Measurements from ENCODE around the gene HSPA1L. TPM values are rescaled to one million over a fixed set of nuclear protein-coding genes. Genes with fewer than 3 reads are reported as not detected.
"Not testable (repeated sequence)": the region's sequence is repeated elsewhere in the genome, so short reads cannot be mapped to it uniquely, and the experiment has no call there.

The HSPA1L gene
- total and polyA plus RNA-seq, 2 donors, result 1.2 to 2.4 TPM

DNA sequence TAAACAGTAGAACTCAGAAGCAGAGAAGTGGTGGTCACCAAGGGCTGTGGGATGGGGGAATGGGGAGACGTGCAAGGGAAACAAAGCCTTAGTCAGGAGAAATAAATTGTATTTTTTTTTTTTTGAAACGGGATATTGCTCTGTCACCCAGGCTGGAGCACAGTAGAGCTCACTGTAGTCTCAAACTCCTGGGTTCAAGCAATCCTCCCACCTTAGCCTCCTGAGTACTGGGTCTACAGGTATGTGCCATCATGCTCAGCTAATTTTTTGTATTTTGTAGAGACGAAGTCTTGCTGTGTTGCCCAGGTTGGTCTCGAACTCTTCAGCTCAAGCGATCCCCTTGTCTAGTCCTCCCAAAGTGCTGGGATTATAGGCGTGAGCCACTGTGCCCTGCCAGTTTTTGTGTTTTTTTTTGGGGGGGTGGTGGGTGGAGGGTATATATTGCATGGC is 15.8 kb upstream of the HSPA1L start:
- H3K36me3 ChIP-seq (ENCODE audit: control insufficient read depth in 2 of 2, insufficient read depth in 2 of 2, low read length in 1 of 2), result no peaks in the 10 kb centered on the region
- 62% methylated on average over 6 of the region's 6 CpGs for WGBS
- peaks cover 0 to 15% of the 10 kb centered on the region in 2 donors for H3K27me3 ChIP-seq (ENCODE audit: control insufficient read depth in 2 of 2, insufficient read depth in 1 of 2, low read length in 1 of 2)
- no peak for DNase-seq (ENCODE audit: low read depth in 6 of 9, low spot score in 9 of 9)
- H3K4me1 ChIP-seq (ENCODE audit: control insufficient read depth in 2 of 2, insufficient read depth in 2 of 2, low read length in 2 of 2), result peaks cover 10 to 45% of the 10 kb centered on the region in 2 donors
- peaks cover 0 to 4% of the 10 kb centered on the region in 2 donors for H3K9me3 ChIP-seq (ENCODE audit: control insufficient read depth in 2 of 2, insufficient read depth in 1 of 2, low read length in 1 of 2)
- H3K27ac ChIP-seq (ENCODE audit: low read depth in 1 of 2, low read length in 1 of 2), result peak overlapping the region; percentile 33 to 93
- H3K4me3 ChIP-seq (ENCODE audit: low read length in 2 of 2), result peak overlapping the region; percentile 50 to 52

- Histone ChIP-seq H3K27me3 (ENCODE audit: control insufficient read depth in 2 of 2, insufficient read depth in 1 of 2, low read length in 1 of 2) (peaks cover 0 to 15% of the 10 kb centered on the region in 2 donors), H3K9me3 (ENCODE audit: control insufficient read depth in 2 of 2, insufficient read depth in 1 of 2, low read length in 1 of 2) (peaks cover 0 to 4% of the 10 kb centered on the region in 2 donors), H3K27ac (ENCODE audit: low read depth in 1 of 2, low read length in 1 of 2) (peak overlapping the region; percentile 53 to 93), H3K4me3 (ENCODE audit: low read length in 2 of 2) (peak overlapping the region; percentile 50 to 52), H3K36me3 (ENCODE audit: control insufficient read depth in 2 of 2, insufficient read depth in 2 of 2, low read length in 1 of 2) (no peaks in the 10 kb centered on the region), H3K4me1 (ENCODE audit: control insufficient read depth in 2 of 2, insufficient read depth in 2 of 2, low read length in 2 of 2) (peaks cover 10 to 44% of the 10 kb centered on the region in 2 donors)
- DNase-seq (ENCODE audit: low read depth in 6 of 9, low spot score in 9 of 9), result peak in 4 of 9 donors; percentile 49 to 84 (median 56)
- WGBS, result 2% methylated on average over 15 of the region's 15 CpGs
Observed at GRCh38 chr6:31829633-31830283, 14.7 kb upstream of the HSPA1L start.

- H3K27ac ChIP-seq (ENCODE audit: low read depth in 1 of 2, low read length in 1 of 2), result peak within 1 kb of the TSS; percentile 92
- H3K36me3 ChIP-seq (ENCODE audit: control insufficient read depth in 2 of 2, insufficient read depth in 2 of 2, low read length in 1 of 2), result no peaks in the 10 kb centered on the region
- peaks cover 11 to 36% of the 10 kb centered on the region in 2 donors for H3K4me1 ChIP-seq (ENCODE audit: control insufficient read depth in 2 of 2, insufficient read depth in 2 of 2, low read length in 2 of 2)
- under 1% methylated on average over 52 of the region's 56 CpGs for WGBS
- peaks cover 0 to 4% of the 10 kb centered on the region in 2 donors for H3K9me3 ChIP-seq (ENCODE audit: control insufficient read depth in 2 of 2, insufficient read depth in 1 of 2, low read length in 1 of 2)
- peaks cover 0 to 15% of the 10 kb centered on the region in 2 donors for H3K27me3 ChIP-seq (ENCODE audit: control insufficient read depth in 2 of 2, insufficient read depth in 1 of 2, low read length in 1 of 2)
- H3K4me3 ChIP-seq (ENCODE audit: low read length in 2 of 2), result peak within 1 kb of the TSS; percentile 45 to 63
- peak in 8 of 9 donors; percentile 86 to 96 (median 93) for DNase-seq (ENCODE audit: low read depth in 6 of 9, low spot score in 9 of 9)
Observed at GRCh38 chr6:31827286-31828079, 12.4 kb upstream of the HSPA1L start, which contains the start of gene HSPA1B. TSS of gene HSPA1B (plus strand) at chr6:31827738. CDS start at chr6:31827951, 213 bp downstream.

GRCh38 chr6:31826793-31827285 is 11.8 kb upstream of the HSPA1L start:
- H3K27ac ChIP-seq (ENCODE audit: low read depth in 1 of 2, low read length in 1 of 2), result peak overlapping the region; percentile 92
- peaks cover 0 to 4% of the 10 kb centered on the region in 2 donors for H3K9me3 ChIP-seq (ENCODE audit: control insufficient read depth in 2 of 2, insufficient read depth in 1 of 2, low read length in 1 of 2)
- 2% methylated on average over 13 of the region's 13 CpGs for WGBS
- H3K4me1 ChIP-seq (ENCODE audit: control insufficient read depth in 2 of 2, insufficient read depth in 2 of 2, low read length in 2 of 2), result peaks cover 14 to 41% of the 10 kb centered on the region in 2 donors
- peak overlapping the region; percentile 45 to 63 for H3K4me3 ChIP-seq (ENCODE audit: low read length in 2 of 2)
- peaks cover 0 to 18% of the 10 kb centered on the region in 2 donors for H3K27me3 ChIP-seq (ENCODE audit: control insufficient read depth in 2 of 2, insufficient read depth in 1 of 2, low read length in 1 of 2)
- H3K36me3 ChIP-seq (ENCODE audit: control insufficient read depth in 2 of 2, insufficient read depth in 2 of 2, low read length in 1 of 2), result no peaks in the 10 kb centered on the region
- no peak for DNase-seq (ENCODE audit: low read depth in 6 of 9, low spot score in 9 of 9)

DNA sequence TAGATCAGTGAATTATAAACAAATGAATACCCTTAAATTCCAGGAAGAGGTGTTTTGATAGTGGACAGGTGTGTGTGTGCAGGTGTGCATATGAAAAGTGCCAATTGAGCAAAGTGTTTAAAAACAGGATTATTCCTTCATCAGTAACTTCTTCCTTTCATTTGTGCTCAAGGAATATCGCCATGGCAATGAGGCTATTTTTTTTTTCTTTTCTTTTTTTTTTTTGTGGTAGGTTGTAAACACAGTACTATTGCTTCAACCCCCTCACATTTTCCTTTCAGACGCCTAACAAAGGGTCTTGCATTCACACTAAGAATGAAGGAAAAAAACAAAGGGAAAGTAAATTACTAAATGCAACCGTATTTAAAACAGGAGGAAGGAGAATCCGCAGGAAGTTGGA is 10.5 kb upstream of the HSPA1L start:
- 94% methylated on average over 4 of the region's 4 CpGs for WGBS
- DNase-seq (ENCODE audit: low read depth in 6 of 9, low spot score in 9 of 9), result no peak
- peak overlapping the region in 1 of 2 donors; percentile 15 for H3K27ac ChIP-seq (ENCODE audit: low read depth in 1 of 2, low read length in 1 of 2)
- H3K4me1 ChIP-seq (ENCODE audit: control insufficient read depth in 2 of 2, insufficient read depth in 2 of 2, low read length in 2 of 2), result peaks cover 15 to 43% of the 10 kb centered on the region in 2 donors
- no peaks in the 10 kb centered on the region for H3K36me3 ChIP-seq (ENCODE audit: control insufficient read depth in 2 of 2, insufficient read depth in 2 of 2, low read length in 1 of 2)
- H3K27me3 ChIP-seq (ENCODE audit: control insufficient read depth in 2 of 2, insufficient read depth in 1 of 2, low read length in 1 of 2), result peaks cover 0 to 25% of the 10 kb centered on the region in 2 donors
- no peak overlapping the region for H3K4me3 ChIP-seq (ENCODE audit: low read length in 2 of 2)
- peaks cover 0 to 12% of the 10 kb centered on the region in 2 donors for H3K9me3 ChIP-seq (ENCODE audit: control insufficient read depth in 2 of 2, insufficient read depth in 1 of 2, low read length in 1 of 2)

DNA sequence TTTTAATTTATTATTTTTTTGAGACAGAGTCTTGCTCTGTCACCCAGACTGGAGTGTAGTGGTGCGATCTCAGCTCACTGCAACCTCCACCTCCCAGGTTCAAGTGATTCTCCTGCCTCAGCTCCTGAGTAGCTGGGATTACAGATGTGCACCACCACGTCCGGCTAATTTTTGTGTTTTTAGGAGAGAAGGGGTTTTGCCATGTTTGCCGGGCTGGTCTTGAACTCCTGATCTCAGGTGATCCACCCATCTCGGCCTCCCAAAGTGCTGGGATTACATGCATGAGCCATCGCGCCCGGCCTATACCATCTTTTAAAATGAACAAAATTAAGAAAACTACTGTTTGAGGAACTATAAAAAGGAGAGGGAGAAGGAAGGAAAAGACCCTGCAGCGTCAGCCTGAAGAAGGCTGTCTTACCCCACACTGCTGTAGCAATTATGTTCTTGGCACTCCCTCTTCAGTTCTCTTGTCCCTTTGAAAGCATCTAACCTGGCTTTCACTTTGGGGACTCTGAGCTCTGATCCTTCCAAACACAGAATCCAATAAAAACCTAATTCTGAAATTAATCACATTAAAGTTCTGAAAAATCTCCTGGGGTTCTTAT is 8.6 kb upstream of the HSPA1L start:
- H3K4me3 ChIP-seq (ENCODE audit: low read length in 2 of 2); DNase-seq (ENCODE audit: low read depth in 6 of 9, low spot score in 9 of 9); H3K27ac ChIP-seq (ENCODE audit: low read depth in 1 of 2, low read length in 1 of 2); H3K36me3 ChIP-seq (ENCODE audit: control insufficient read depth in 2 of 2, insufficient read depth in 2 of 2, low read length in 1 of 2): not testable (repeated sequence)
- Histone ChIP-seq H3K9me3 (ENCODE audit: control insufficient read depth in 2 of 2, insufficient read depth in 1 of 2, low read length in 1 of 2) (peaks cover 0 to 12% of the 10 kb centered on the region in 2 donors), H3K27me3 (ENCODE audit: control insufficient read depth in 2 of 2, insufficient read depth in 1 of 2, low read length in 1 of 2) (peaks cover 0 to 28% of the 10 kb centered on the region in 2 donors), H3K4me1 (ENCODE audit: control insufficient read depth in 2 of 2, insufficient read depth in 2 of 2, low read length in 2 of 2) (peaks cover 15 to 37% of the 10 kb centered on the region in 2 donors)
- WGBS, result 81% methylated on average over 9 of the region's 9 CpGs

- Histone ChIP-seq H3K4me1 (ENCODE audit: control insufficient read depth in 2 of 2, insufficient read depth in 2 of 2, low read length in 2 of 2) (peaks cover 15 to 41% of the 10 kb centered on the region in 2 donors), H3K27me3 (ENCODE audit: control insufficient read depth in 2 of 2, insufficient read depth in 1 of 2, low read length in 1 of 2) (peaks cover 0 to 21% of the 10 kb centered on the region in 2 donors), H3K4me3 (ENCODE audit: low read length in 2 of 2) (peak overlapping the region; percentile 79 to 80), H3K27ac (ENCODE audit: low read depth in 1 of 2, low read length in 1 of 2) (peak overlapping the region; percentile 80 to 87), H3K36me3 (ENCODE audit: control insufficient read depth in 2 of 2, insufficient read depth in 2 of 2, low read length in 1 of 2) (no peaks in the 10 kb centered on the region), H3K9me3 (ENCODE audit: control insufficient read depth in 2 of 2, insufficient read depth in 1 of 2, low read length in 1 of 2) (peaks cover 0 to 9% of the 10 kb centered on the region in 2 donors)
- peak in 4 of 9 donors; percentile 44 to 79 (median 70) for DNase-seq (ENCODE audit: low read depth in 6 of 9, low spot score in 9 of 9)
- WGBS, result 10% methylated on average over 24 of the region's 25 CpGs
Observed at GRCh38 chr6:31822036-31822821, 7.1 kb upstream of the HSPA1L start.
